Stimulated activated CD4-positive, alpha-beta T cell treated with anti-CD3 and anti-CD28 coated beads, TNF-alpha, amount 100 ng/mL, for 48 hours (primary cell): ENCODE measurements around the gene GUCY1B1.
"Not testable (repeated sequence)": the region's sequence is repeated elsewhere in the genome, so short reads cannot be mapped to it uniquely, and the experiment has no call there.

Experiments used
- DNase-seq, 3 donors: peaks; one replicate each; pipeline ENCODE4 v3.0.0-alpha.2; 2020; ENCODE audit warnings: low read depth in 3 of 3

The GUCY1B1 gene

GRCh38 chr4:155761916-155762315, 3.1 kb downstream of the GUCY1B1 start:
- no peak for DNase-seq

DNA sequence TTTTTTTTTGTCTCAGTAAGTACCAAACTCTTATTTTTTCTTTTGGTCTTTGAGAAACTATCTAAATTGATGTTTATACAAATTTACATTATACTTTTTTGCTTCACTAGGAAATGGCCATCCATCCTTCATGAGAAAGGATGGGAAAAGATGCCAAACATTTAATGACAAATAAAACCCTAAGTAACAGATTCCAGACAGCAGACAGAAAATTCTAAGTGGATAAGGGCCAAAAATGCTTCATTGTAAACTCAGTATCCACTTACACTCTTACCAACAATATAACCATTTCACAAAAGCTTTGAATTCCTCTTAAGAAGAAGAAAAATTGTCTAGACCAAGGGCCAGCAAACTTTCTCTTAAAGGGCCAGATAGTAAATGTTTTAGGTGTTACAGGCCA, 3.5 kb downstream of the GUCY1B1 start:
- DNase-seq: no peak

DNA sequence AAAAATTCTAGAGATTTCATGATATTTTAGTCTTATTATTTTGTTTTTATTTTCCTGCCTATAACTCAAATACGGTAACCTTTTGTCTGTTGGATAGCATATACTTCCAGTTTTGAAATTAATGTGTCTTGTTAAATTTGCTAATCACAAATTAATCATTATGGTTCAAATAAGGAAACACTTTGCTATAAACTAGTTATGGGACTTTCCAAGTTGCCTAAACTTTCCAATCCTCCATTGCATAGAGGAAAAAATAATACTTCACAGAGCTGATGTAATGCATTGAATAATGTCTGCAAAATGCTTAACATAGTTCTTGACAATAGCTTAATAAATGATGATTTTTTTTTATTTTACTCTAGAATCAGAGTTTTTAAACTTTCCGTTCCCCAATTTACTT, 4.7 kb downstream of the GUCY1B1 start:
- no peak for DNase-seq

- no peak for DNase-seq
Observed at GRCh38 chr4:155765149-155765548, 6.3 kb downstream of the GUCY1B1 start.

DNA sequence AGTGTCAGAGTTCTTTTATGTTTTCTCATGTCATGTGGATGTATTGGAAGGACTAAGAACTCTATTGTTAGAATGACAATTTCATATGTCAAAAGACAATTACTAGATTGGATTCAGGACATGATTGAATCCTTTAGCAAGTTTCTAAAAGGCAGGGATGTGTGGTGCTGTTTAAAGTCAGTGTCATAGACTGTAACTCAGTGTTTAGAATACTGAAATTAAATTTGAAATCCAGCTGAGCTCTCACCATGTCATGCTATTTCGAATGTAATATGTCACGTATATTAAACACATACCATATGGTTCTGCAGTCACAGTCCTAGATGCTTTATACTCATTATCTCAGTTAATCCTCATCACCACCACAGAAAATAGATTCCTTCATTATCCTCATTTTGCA, 7.8 kb downstream of the GUCY1B1 start:
- no peak for DNase-seq

- no peak for DNase-seq
Observed at GRCh38 chr4:155768370-155768769, 9.5 kb downstream of the GUCY1B1 start.

DNA sequence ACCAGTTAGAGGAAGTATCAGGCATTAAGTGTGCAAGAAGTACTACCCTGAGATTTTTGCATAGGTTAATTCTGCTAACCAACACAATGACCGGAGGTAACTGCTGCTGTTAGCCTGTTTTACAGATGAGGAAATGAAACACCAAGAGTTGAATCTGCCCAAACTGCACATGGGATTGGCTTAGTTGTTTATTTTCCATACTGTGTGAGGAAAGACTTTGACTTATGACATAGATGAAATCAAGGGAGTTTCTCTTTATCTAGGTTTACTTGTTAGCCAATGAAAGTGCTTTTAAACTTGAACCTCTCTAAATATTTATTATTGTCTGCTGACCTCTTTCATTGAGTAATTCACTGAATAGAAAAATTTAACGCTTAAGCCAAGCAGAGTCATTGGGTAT, 10.3 kb downstream of the GUCY1B1 start:
- no peak for DNase-seq

DNA sequence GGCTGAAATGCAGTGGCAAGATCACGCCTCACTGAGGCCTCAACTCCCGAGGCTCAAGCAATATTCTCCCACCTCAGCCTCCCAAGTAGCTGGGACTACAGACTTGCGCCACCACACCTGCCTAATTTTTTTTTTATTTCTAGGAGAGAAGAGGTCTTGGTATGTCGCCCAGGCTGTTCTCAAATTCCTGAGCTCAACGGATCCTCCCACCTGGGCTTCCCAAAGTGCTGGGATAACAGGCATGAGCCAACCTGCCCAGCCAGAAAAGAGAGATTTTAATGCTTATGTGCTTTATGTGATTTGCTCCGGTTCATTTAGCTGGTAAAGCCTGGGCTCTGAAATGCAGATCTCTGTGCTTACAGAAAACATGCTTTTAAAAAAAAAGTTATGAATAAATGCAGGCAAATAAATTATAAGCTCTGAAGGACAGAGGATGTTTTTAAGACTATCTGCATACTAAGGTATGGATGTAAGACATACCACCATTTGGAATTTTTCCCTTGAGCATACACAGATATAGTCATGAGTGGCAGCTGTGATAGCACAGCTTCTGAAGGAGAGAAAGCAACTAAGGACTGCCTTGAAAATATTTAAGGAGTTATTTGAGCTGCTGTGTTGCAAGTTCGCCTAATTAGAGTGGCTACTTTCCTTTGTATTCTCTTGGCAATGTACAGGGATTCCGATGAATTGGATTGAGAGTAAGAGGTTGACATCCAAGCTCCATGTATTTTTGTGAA, 13.8 kb downstream of the GUCY1B1 start:
- no peak for DNase-seq

GRCh38 chr4:155773196-155773800, 14.5 kb downstream of the GUCY1B1 start:
- DNase-seq: no peak

DNA sequence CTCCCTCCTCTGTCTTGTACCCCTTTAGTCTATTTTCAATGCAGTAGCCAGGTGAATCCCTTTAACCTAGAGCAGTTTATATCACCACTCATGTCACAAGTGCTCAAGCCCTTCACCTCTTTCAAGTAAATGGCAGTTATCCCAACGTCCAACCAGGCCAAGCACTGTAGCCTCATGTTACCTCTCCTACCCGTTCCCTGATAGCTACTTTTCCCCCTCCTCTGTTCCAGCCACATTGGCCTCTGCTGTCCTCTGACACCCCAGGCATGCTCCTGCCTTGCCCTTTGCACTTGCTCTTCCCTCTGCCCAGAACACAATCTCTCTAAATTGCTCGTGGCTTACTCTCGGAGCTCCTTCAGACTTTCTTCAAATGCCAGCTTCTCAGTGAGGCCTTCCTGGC, 15.2 kb downstream of the GUCY1B1 start:
- DNase-seq: no peak

GRCh38 chr4:155777971-155778735, 19.3 kb downstream of the GUCY1B1 start:
- DNase-seq: no peak

DNA sequence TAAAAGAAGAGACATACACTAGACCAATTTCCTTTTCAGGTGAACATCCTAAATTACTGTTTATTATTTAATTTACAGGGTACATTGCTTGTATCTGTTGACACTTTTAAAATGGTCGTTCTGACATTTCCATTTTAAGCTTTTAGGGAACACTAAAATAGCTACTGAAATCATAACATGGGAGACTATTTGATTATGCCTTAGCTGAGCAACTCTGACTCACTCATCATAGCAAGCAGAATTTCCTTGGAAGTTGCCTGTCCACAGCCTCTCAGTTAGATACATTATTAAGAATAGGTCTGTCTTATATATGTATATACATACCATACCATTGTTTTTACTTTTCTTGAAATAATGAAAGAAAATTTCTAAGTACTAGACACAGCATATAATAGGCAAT, 22.0 kb downstream of the GUCY1B1 start:
- DNase-seq: no peak

DNA sequence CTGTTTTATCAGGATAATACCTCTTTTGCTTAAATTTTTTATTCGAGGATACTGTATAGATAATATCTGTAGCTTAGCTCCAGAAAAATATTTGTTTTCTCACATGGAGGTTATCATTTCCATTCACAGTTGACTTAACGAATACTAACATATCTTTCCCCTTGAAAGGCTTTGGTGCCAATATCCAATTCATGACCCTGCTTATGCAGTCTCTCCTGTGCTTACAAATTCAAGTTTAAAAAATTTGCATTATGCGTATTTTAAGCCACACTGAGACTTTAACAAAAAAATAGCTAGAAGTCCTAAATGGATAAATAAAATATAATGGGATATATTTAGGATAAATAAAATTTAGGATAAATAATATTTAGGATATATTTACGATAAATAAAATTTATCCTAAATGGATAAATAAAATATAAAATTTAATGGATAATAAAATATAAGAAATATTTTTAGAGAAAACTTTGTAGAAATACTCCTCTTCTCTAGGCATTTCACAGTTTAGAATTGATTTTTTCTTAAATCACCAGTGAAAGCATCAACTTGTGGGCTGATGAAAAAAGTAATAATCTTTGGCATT, 22.5 kb downstream of the GUCY1B1 start:
- DNase-seq: no peak

- DNase-seq: no peak
Observed at GRCh38 chr4:155784637-155785036, 25.8 kb downstream of the GUCY1B1 start.

GRCh38 chr4:155785828-155786227, 27.0 kb downstream of the GUCY1B1 start:
- DNase-seq: no peak

- DNase-seq: no peak
Observed at GRCh38 chr4:155787113-155787710, 28.4 kb downstream of the GUCY1B1 start.

- DNase-seq: no peak
Observed at GRCh38 chr4:155789391-155789790, 30.6 kb downstream of the GUCY1B1 start.

DNA sequence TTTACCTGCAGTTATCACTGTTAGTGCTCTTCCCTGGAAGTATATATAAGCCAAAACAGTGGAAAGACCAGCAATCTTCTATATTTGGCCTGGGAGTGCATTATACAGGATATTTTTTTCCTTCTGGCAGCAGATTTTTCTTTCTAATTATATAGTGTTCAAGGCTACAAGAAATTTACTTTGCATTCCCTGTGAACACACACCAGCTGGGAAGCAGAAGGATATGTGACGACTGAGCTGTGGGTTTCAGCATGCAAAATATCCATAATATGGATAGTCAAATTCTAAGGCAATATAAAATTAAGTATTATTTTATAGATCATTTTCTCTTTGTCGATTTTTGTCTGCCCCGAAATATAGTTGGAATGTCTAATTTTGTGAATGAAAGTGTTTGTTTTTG, 31.2 kb downstream of the GUCY1B1 start:
- DNase-seq: no peak

GRCh38 chr4:155794589-155795236, 35.9 kb downstream of the GUCY1B1 start:
- DNase-seq: no peak

- DNase-seq: no peak
Observed at GRCh38 chr4:155795991-155796390, 37.2 kb downstream of the GUCY1B1 start.

GRCh38 chr4:155797581-155797980, 38.8 kb downstream of the GUCY1B1 start:
- not testable (repeated sequence) for DNase-seq
